ENCODE data around the gene AIDA.

Gene AIDA

DNA sequence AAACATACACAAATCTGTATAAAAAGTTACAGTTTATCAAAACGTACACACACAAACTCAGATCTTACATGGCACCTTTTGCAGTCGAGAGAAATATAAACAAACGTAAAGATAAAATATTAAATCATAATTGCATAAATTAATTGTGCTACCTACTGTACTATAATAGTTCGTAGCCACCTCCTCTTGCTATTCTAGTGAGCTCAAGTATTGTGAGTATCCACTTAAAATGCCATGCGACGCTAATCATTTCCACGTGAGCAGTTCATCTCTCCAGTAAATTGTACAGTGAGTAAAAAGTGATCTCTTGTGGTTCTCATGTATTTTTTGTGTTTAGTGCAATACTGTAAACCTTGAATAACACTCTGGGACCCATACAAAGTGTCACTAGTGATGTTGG lies 88.1 kb downstream of the AIDA start:
- no CpG with 5 or more reads among the region's 7 CpGs for WGBS (ENCODE audit: insufficient coverage, insufficient read length)
- H3K4me3 ChIP-seq (ENCODE audit: low read length) = no peak overlapping the region
- H3K9me3 ChIP-seq (ENCODE audit: control insufficient read depth, insufficient read depth, low read length) = no peaks in the 10 kb centered on the region
- H3K27ac ChIP-seq (ENCODE audit: low read length) = no peak overlapping the region
- no peak for DNase-seq (ENCODE audit: low read depth, low spot score)
- no peaks in the 10 kb centered on the region for H3K27me3 ChIP-seq (ENCODE audit: control insufficient read depth, insufficient read depth, low read length)
- peaks cover 13% of the 10 kb centered on the region; the same call in 1 of the 2 replicates for H3K36me3 ChIP-seq (ENCODE audit: control insufficient read depth, insufficient read depth, low read length)
- no peaks in the 10 kb centered on the region for H3K4me1 ChIP-seq (ENCODE audit: control insufficient read depth, insufficient read depth, low read length)

DNA sequence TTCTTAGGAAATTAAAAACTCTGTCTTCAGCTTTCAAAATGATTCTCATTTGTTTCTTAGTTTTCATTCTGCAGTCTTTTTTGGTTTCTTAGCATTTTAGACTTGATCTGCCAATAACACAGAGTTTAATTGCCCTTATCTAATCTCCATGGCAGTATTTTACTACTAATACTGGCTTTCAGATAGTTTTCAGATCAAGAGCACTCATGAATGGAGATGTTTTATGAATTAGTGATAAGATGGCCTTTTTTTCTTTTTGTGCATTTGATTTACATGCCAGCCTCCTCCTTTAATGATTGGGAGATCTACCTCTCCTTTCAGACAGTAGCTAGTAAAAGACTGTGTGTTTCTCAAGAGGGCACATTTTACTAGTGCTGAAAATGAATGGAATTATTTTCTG lies 88.8 kb downstream of the AIDA start:
- Histone ChIP-seq H3K36me3 (ENCODE audit: control insufficient read depth, insufficient read depth, low read length) (peaks cover 11% of the 10 kb centered on the region; the same call in 1 of the 2 replicates), H3K4me3 (ENCODE audit: low read length) (no peak overlapping the region), H3K9me3 (ENCODE audit: control insufficient read depth, insufficient read depth, low read length) (no peaks in the 10 kb centered on the region), H3K4me1 (ENCODE audit: control insufficient read depth, insufficient read depth, low read length) (no peaks in the 10 kb centered on the region), H3K27me3 (ENCODE audit: control insufficient read depth, insufficient read depth, low read length) (no peaks in the 10 kb centered on the region), H3K27ac (ENCODE audit: low read length) (no peak overlapping the region)
- DNase-seq (ENCODE audit: low read depth, low spot score) = no peak

DNA sequence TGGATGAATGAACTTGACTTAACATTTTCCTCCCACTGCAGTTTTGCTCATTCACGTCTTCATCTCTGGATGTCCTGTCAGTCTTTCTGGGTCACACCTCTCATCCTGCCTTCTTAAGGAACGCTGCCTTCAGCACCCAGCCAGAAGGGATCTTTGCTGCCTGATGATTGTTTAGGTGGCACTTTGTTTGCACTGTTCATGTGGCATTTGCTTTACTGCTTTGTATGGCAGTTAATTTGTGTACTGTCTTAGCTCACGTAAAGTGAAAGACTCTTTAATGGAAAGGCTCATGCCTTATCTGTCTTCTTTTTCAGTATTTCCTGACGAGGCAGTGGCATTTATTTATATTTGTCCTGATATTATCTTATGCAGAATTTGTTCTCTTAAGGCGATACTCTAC lies 89.5 kb downstream of the AIDA start:
- DNase-seq (ENCODE audit: low read depth, low spot score) = no peak
- Histone ChIP-seq H3K4me3 (ENCODE audit: low read length) (no peak overlapping the region), H3K9me3 (ENCODE audit: control insufficient read depth, insufficient read depth, low read length) (no peaks in the 10 kb centered on the region), H3K27me3 (ENCODE audit: control insufficient read depth, insufficient read depth, low read length) (no peaks in the 10 kb centered on the region), H3K4me1 (ENCODE audit: control insufficient read depth, insufficient read depth, low read length) (no peaks in the 10 kb centered on the region), H3K36me3 (ENCODE audit: control insufficient read depth, insufficient read depth, low read length) (peaks cover 6% of the 10 kb centered on the region; the same call in 1 of the 2 replicates), H3K27ac (ENCODE audit: low read length) (no peak overlapping the region)
- no CpG with 5 or more reads among the region's 5 CpGs for WGBS (ENCODE audit: insufficient coverage, insufficient read length)

DNA sequence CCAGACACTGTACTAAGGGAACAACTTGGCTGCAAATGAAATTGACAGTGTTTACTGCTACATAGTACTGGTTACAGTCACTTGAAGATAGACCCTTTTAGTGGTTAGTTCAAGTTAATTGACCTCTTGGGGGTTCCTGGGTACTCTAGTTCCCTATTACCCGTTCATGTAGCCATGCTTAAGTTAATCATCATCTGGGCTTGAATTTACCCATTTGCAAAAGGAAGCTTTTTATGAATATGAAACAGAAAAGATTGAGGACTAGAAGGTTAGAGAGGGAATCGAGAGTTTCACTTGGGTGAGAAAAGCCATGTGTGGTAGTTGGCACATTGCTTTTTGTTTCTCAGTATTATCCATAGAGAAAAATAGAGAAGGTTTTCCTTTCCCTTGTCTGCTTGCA lies 91.7 kb downstream of the AIDA start:
- Histone ChIP-seq H3K27me3 (ENCODE audit: control insufficient read depth, insufficient read depth, low read length) (no peaks in the 10 kb centered on the region), H3K36me3 (ENCODE audit: control insufficient read depth, insufficient read depth, low read length) (no peaks in the 10 kb centered on the region), H3K4me1 (ENCODE audit: control insufficient read depth, insufficient read depth, low read length) (no peaks in the 10 kb centered on the region), H3K27ac (ENCODE audit: low read length) (no peak overlapping the region), H3K4me3 (ENCODE audit: low read length) (no peak overlapping the region), H3K9me3 (ENCODE audit: control insufficient read depth, insufficient read depth, low read length) (no peaks in the 10 kb centered on the region)
- no peak for DNase-seq (ENCODE audit: low read depth, low spot score)
- WGBS (ENCODE audit: insufficient coverage, insufficient read length) = no CpG with 5 or more reads among the region's 2 CpGs

DNA sequence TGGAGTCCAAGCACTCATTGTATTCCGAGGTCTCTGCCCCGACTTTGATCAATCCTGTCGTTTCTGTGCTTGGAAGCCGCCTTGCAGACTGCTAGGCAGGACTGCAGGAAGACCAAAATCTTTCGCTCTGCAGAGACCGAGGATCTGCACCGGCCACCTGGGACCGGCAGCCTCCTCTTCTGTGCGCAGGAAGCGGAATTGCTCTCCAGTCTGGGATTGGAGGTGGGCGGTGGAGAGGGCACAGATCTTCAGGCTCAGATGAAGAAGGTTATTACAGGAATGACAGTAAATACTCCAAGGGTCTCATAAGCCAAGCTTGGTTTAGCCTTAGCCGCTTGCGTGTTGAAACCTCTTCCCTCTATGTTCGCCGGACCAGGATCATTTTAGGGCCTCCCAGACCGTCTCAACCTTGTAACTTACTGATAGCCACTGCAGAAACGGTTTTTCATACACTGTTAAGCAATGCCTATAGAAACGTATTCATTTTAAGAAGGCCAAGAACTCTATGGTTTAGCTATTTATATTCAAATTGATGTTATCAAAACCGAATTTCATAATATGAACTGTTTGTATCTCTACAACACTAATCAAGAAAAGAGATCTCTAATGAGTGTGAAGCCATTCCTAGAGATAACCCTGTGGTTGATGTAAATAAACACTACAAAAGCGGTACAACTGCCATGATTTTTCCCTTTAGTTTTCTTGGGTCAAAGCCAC lies 93.3 kb downstream of the AIDA start:
- WGBS (ENCODE audit: insufficient coverage, insufficient read length) = no CpG with 5 or more reads among the region's 20 CpGs
- Histone ChIP-seq H3K4me3 (ENCODE audit: low read length) (peak overlapping the region; percentile 99; the same call in 1 of the 2 replicates), H3K27ac (ENCODE audit: low read length) (no peak overlapping the region)

More for the DNA sequence above, 93.3 kb downstream of the AIDA start:
- Histone ChIP-seq H3K9me3 (ENCODE audit: control insufficient read depth, insufficient read depth, low read length) (no peaks in the 10 kb centered on the region), H3K27me3 (ENCODE audit: control insufficient read depth, insufficient read depth, low read length) (no peaks in the 10 kb centered on the region), H3K4me1 (ENCODE audit: control insufficient read depth, insufficient read depth, low read length) (no peaks in the 10 kb centered on the region), H3K36me3 (ENCODE audit: control insufficient read depth, insufficient read depth, low read length) (no peaks in the 10 kb centered on the region)
- DNase-seq (ENCODE audit: low read depth, low spot score) = no peak
